Umbilical cord (tissue), 2 donors: ENCODE measurements around the gene GRAMD4. TPM values are rescaled to one million over a fixed set of nuclear protein-coding genes. Genes with fewer than 3 reads are reported as not detected.

Experiments
- DNase-seq: peaks from one replicate; pipeline ENCODE4 v3.0.0-alpha.2; 2015; ENCODE audit warnings: low spot score
- total RNA-seq: library from RNA; depleted of rRNA; stranded (reverse); fragments of >200 nt; gene quantifications from one replicate; pipeline ENCODE4 v1.2.3, GENCODE V29; 2014; ENCODE audit warnings: low replicate concordance; ENCODE audit not compliant: insufficient read depth

Gene GRAMD4
- total RNA-seq, 1 donor from 2014 or later = 25.8 TPM

DNA sequence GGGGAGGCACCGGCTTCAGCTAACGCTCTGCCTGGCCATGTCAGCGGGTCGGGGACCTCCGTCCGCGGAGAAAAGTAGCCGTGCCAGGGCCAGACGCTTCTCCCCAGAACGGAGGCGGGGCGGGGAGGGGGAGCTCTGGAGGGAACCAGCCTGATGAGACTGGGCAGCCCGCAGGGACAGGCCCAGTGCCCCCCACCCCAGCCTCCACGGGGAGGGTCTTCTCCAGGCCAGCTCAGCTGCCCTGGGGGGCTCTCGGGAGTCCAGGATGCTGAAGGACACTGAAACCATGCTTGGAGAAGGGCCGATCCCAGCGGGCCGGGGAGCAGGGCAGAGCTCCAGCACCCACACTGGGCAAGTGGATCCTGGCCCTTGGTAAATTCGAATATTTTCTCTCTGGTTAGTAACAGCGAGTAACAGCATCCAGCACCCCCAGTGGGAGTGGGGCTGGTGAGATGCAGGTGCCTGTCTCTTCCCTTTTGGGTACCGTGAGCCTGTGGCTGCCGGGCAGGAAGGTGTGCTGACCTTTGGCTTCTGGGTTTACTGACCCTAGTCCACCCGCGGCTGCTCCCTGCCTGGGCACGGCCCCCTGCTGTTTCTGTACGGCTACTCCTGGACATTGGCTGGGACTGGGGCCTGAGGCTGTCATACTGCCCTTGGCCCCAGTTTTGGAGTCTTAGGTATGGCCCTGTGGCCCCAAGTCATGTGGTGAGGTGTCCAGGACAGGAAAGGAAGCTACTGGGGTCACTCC, 35.8 kb downstream of the GRAMD4 start:
- no peak for DNase-seq

GRCh38 chr22:46656856-46657654, 36.9 kb downstream of the GRAMD4 start:
- DNase-seq = no peak

- DNase-seq = no peak
Observed at GRCh38 chr22:46657655-46657953, 37.4 kb downstream of the GRAMD4 start.

- DNase-seq = no peak
Observed at GRCh38 chr22:46657996-46658947, 38.1 kb downstream of the GRAMD4 start.

DNA sequence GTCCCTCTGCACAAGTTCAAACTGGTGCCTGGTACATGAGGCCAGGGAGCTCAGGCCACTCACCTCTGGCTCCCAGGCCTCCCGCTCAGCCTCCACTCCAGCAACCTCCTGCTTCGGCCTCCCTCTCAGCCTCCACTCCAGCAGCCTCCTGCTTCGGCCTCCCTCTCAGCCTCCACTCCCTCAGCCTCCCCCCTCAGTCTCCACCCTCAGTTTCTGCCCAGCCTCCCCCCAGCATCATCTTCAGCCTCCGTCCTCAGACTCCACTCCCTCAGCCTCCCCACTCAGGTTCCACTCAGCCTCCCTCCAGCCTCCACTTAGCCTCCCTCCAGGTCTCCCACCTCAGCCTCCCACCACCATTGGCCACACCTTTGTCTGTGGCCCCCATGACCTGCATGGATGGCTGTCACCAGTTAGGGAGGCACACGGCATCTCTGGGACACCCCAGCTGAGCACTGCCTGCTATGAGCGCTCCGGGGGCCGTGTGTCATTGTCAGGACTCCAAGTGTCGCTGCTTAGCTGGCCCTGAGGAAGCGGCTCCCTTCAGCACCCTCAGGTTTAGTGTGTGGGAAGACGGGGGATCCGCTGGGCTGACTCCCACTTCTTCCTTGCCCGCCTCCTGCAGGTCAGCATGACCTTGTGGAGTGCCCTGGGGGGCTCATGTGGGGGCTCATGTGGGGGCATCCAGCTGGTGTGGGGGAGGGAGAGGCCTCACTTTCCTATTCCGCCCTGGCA, 39.0 kb downstream of the GRAMD4 start:
- DNase-seq = no peak

DNA sequence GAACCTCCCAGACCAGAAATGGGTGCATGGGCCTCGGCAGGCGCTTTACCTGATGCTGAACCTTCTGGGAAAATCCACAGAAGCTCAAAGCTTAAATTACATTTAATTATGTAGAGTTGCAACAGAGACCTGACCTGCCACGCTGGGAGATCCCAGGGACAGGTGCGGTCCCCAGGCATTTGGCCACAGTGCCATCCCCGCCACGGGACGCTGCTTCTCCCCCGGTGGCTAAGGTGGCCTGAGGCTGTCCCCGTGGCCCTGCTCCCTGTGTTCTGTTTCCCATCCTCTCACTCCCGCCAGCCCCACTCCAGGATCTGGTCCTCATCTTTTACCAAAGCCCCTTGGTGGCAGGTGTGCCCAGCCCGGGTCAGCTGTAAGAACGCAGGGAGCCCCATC, 39.6 kb downstream of the GRAMD4 start:
- DNase-seq = no peak

DNA sequence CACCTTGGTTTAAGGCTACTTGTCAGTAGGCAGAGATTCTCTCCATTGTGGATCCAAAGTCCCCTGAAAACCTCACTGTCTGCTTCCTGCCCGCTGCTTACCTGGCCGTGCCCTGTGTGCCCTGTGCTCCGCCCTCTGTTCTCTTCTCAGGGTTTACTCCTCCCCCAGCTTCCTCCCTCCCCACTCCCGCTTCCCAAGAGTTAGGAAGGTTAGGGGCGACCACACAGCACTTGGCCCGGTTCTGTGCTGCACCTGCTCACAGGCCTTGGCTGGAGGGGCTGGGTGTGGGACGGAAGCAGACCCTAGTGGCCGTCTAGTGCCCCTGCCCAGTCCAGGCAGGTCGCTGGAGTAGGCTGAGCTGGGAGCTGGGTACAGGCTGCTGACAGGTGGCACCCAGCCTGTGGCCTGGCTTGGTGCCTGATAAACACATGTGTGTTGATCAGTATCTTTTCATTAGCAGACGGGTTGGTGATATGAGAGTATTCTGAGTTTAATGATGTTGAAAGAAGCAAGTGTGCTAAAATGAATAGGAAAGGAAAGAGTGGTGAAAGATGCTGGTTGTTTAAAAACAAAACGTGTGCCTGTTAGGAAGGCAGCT, 40.5 kb downstream of the GRAMD4 start:
- DNase-seq = no peak

DNA sequence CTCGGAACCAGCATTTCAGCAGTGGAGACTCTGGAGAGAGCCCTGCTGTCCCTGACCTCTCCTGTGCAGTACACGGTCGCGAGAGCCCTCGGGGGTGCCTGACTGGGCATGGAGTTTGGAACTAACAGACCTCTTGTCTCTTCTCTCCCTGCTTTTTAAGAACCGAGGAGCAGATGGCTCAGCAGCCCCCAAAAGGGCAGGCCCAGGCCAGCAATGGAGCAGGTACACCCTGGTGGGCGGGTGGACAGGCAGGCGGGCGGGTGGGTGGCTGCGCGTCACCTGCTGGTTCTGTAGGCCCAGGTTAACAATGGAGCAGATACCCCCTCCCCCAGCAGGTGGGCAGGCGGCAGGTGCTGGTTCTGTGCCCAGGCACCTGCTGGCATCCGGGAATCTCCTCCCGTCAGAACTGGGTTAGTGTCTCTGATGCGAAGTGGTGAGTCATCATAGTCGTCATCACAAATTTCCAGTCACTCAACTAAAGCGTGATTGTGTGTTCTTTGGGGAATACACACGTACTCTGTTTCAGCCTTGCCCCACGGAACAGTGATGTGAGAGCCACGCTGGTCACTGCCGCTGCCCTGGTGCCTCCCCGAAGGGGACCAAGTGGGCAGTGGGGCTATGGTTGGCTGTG, 41.1 kb downstream of the GRAMD4 start:
- peak; percentile 10 for DNase-seq

GRCh38 chr22:46662226-46662625, 42.0 kb downstream of the GRAMD4 start:
- DNase-seq = no peak

DNA sequence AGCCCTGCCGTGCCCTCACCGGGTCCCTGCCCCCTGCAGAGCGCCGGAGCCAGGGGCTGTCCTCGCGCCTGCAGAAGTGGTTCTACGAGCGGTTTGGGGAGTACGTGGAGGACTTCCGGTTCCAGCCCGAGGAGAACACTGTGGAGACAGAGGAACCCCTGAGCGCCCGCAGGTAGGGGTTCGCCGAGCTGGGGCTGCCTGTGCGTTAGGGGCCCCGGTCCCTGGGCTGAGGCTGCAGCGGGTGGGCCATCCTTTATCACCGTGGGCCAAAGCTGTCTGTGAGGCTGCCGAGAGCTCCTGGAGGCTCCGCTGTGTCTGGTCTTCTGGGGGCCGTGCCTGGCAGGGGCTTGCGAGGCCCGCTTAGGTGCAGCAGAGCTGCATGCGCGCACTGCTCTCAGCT, 42.8 kb downstream of the GRAMD4 start:
- no peak for DNase-seq

DNA sequence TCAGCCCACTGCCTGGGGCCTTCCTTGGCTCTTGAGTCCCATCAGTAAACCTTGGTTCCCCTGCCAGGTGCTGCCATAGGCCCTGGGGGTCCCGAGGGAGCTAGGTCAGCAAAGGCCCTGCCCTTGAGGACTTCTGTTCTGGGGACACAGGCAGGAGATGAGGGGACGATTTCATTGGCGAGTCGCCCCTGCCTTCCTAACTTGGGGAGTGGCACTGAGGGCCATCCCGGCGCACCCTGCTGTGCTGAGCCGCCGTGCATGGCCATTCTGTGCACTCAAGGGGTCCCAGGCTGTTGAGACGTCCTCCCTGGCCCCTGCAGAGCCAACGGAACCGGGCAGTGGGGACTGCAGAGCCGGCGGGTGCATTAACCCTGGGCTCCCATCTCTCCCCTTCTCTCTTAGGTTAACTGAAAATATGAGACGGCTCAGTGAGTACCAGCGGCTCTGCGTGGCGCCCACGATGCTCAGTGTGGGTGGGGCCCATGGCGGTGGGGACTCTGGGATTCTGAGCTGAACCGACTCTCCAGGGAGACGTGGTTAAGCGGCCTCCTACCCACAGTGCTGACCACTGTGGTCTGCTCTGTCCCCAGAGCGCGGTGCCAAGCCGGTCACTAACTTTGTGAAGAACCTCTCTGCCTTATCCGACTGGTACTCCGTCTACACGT, 43.4 kb downstream of the GRAMD4 start:
- DNase-seq = no peak

DNA sequence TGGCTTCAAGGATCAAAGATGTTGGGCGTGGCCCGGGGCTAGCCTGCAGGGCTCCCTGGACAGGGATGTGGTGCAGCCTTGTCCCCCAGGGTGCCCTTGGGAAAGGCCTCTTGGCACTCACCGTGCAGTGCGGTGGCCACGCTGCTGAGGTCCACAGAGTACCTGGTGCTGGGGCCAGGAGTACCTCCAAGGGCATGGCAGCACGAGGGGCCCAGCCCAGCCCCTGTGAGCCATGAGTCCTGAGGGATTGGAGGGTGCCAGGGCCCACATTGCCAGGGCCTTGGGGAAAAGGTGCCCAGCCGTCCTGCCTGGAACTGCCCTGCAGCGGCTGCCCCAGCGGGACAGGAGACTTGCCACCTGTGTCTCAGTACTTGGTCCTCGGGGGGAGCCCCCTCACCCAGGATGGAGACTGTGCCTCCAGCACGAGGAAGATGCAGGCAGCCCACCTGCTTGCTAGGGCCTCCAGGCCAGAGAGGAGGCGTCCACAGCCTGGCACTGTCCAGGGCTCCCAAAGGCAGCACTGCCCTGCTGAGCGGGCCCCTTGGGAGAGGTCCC, 44.2 kb downstream of the GRAMD4 start:
- no peak for DNase-seq

GRCh38 chr22:46665151-46665695, 45.0 kb downstream of the GRAMD4 start:
- no peak for DNase-seq

DNA sequence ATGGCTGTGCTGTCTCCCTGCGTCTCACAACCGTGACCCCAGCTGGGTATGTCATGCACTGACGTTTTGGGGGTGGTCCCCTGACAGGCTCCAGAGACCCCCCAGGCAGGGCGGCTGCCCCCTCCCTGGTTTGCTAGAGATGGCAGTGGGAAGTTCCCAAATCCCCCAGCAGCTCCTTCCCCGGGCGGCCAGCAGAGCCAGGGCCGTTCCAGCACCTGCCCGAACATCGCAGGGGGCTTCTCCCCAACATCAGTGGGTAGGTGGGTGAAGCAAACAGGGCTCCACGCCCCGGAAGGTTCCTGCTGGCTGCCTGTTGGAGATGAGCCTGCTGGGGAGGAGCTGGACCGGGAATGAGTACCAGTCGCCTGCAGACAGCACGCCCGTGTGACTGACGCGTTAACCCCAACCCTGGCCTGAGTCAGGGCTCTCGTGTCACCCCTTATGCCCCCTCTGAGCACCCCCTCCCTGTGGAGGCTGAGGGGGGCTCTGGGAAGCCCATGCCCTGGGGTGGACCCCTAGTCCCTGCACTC, 45.6 kb downstream of the GRAMD4 start:
- DNase-seq = no peak

- DNase-seq = no peak
Observed at GRCh38 chr22:46666577-46667244, 46.5 kb downstream of the GRAMD4 start.

DNA sequence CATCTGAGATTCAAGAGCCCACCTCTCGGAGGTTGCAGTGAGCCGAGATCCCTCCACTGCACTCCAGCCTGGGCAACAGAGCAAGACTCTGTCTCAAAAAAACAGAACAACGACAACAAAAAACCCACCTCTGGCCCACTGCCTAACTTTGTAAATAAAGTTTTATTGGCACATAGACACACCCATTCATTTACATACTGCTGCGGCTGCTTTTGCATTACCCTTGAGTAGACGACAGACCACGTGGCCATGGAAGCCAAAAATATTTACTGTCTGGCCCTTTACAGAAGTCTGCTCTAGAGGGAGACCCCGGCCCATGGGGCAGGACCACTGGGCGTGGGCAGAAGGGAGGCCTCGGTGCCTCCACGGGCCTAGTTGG, 47.0 kb downstream of the GRAMD4 start:
- no peak for DNase-seq

GRCh38 chr22:46668116-46668515, 47.9 kb downstream of the GRAMD4 start:
- no peak for DNase-seq

- DNase-seq = no peak
Observed at GRCh38 chr22:46669201-46669600, 49.0 kb downstream of the GRAMD4 start.
